Fibroblast of villous mesenchyme (primary cell): Measurements from ENCODE around the gene UGGT1. TPM values are rescaled to one million over a fixed set of nuclear protein-coding genes. Genes with fewer than 3 reads are reported as not detected.

ENCODE experiments used
- DNase-seq: peaks from one replicate; pipeline ENCODE4 v3.0.0-alpha.2; 2010; ENCODE audit warnings: low read depth
- H3K4me3 ChIP-seq: 2 replicates; pipeline ENCODE4 v1.5.1; 2011; ENCODE audit warnings: low read depth, mild to moderate bottlenecking, low read length
- total RNA-seq: library from RNA; depleted of rRNA; stranded (reverse); fragments of >200 nt; gene quantifications from 2 replicates; pipeline ENCODE4 v1.2.3, GENCODE V29; 2012
- TF ChIP-seq, protein P1 (sequence below): IDR thresholded peaks from 2 replicates; pipeline ENCODE4 v1.5.1; 2012; ENCODE audit warnings: low read depth, mild to moderate bottlenecking, low read length; ENCODE audit not compliant: insufficient read depth

Gene UGGT1, protein sequence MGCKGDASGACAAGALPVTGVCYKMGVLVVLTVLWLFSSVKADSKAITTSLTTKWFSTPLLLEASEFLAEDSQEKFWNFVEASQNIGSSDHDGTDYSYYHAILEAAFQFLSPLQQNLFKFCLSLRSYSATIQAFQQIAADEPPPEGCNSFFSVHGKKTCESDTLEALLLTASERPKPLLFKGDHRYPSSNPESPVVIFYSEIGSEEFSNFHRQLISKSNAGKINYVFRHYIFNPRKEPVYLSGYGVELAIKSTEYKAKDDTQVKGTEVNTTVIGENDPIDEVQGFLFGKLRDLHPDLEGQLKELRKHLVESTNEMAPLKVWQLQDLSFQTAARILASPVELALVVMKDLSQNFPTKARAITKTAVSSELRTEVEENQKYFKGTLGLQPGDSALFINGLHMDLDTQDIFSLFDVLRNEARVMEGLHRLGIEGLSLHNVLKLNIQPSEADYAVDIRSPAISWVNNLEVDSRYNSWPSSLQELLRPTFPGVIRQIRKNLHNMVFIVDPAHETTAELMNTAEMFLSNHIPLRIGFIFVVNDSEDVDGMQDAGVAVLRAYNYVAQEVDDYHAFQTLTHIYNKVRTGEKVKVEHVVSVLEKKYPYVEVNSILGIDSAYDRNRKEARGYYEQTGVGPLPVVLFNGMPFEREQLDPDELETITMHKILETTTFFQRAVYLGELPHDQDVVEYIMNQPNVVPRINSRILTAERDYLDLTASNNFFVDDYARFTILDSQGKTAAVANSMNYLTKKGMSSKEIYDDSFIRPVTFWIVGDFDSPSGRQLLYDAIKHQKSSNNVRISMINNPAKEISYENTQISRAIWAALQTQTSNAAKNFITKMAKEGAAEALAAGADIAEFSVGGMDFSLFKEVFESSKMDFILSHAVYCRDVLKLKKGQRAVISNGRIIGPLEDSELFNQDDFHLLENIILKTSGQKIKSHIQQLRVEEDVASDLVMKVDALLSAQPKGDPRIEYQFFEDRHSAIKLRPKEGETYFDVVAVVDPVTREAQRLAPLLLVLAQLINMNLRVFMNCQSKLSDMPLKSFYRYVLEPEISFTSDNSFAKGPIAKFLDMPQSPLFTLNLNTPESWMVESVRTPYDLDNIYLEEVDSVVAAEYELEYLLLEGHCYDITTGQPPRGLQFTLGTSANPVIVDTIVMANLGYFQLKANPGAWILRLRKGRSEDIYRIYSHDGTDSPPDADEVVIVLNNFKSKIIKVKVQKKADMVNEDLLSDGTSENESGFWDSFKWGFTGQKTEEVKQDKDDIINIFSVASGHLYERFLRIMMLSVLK (N-terminal part only)
- total RNA-seq, result 64.1 and 75.1 TPM in 2 replicates

DNA sequence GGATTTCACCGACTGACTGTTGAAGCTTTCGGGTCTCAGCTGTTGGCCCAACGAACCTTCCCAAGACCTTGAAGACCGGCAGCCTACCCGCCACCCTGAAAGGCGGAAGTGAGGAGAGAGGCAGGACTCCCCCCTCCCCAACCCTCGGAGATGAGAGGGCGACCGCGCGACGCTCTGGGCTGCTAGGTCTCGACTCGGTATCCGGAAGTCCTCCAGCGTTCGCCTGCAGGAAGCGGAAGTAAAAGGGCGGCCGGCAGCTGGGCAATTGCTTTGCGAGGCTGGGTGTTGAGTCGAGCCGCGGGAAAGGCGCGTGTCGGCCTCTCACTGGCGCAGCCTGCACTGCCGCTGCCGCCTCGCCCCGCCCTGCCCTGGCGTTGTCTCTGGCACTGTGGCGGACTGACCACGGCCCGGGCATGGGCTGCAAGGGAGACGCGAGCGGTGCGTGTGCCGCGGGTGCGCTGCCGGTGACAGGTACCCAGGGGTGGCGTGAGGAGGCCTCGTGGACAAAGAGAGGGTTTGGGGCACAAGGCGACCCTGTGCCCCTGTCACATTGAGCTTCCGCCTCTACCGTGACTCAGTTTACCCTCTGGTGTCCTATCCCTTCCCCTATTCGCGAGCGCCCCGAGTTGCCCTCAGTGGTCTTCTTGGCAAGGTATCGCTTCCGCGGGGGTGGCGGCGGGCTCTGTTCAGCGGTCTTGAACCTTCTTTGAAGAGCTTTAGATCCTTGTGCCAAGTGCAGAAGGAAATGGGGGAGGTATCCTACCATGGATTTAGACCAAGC, at the start of gene UGGT1:
UGGT1 (plus strand) TSS at position 256 of the 781 bp plus-strand sequence; CDS start at position 414, 158 bp downstream.
- H3K4me3 ChIP-seq, result peak within 1 kb of the TSS; percentile 99
- peak; percentile 98 for DNase-seq
- TF ChIP-seq, protein P1, sequence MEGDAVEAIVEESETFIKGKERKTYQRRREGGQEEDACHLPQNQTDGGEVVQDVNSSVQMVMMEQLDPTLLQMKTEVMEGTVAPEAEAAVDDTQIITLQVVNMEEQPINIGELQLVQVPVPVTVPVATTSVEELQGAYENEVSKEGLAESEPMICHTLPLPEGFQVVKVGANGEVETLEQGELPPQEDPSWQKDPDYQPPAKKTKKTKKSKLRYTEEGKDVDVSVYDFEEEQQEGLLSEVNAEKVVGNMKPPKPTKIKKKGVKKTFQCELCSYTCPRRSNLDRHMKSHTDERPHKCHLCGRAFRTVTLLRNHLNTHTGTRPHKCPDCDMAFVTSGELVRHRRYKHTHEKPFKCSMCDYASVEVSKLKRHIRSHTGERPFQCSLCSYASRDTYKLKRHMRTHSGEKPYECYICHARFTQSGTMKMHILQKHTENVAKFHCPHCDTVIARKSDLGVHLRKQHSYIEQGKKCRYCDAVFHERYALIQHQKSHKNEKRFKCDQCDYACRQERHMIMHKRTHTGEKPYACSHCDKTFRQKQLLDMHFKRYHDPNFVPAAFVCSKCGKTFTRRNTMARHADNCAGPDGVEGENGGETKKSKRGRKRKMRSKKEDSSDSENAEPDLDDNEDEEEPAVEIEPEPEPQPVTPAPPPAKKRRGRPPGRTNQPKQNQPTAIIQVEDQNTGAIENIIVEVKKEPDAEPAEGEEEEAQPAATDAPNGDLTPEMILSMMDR, result no peak

DNA sequence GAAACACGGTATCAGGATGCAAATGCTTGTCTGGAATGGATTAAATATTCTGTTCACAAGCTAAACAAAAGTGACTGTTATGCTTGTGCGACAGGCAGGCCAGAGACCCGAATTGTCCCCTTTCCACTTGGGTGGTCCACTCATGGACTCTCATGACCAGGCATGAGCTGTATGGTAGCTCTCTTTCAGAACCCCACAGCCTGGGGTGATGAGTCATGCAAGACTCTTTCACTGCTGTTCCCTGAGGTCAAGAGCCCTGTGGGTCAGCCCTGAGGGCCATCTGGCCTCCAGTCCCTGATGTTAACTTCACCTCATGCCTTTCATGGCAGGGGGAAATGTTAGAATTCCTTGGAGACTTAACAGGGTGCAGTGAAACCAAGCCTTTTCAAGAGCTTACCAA, 49.4 kb upstream of the UGGT1 start:
- TF ChIP-seq, protein P1, result no peak
- DNase-seq, result no peak
- no peak overlapping the region for H3K4me3 ChIP-seq

DNA sequence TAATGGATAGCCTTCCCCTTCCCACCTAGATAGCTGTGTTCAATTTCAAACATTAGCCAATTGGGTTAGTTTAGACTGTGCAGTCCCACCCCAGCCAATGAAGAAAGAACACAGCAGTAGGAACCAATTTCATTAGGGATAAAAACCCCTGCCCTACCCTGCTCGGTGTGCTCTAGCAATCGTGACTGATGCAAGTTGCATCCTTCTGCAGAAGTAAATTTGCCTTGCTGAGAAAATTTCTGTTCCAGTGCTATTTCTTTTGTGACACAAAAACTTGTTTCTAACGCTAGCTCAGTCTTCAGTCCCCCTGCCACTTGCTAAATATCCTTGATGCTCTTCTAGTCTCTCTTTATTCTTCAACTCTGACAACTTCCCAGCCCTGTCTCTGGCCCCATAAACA, 48.0 kb upstream of the UGGT1 start:
- no peak overlapping the region for H3K4me3 ChIP-seq
- TF ChIP-seq, protein P1, result no peak
- no peak for DNase-seq

DNA sequence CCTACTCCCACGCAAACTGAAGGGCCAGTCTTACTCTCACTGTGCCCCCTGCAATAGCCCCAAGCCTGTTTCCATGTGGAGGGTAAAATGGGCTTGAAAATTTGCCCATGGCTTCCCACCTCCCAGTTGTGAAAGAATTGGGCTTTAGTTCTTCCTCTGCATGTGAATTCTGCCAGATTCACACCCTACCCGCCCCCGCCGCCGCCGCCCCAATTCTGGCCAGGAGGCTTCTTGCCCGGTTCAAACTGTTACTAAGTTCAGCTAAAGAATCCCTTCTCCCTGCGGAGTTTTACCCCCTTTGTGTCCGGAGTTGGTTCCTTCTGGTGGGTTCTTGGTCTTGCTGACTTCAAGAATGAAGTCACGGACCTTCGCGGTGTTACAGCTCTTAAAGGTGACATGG, 37.7 kb upstream of the UGGT1 start:
- no peak for DNase-seq
- no peak overlapping the region for H3K4me3 ChIP-seq
- TF ChIP-seq, protein P1, result no peak

DNA sequence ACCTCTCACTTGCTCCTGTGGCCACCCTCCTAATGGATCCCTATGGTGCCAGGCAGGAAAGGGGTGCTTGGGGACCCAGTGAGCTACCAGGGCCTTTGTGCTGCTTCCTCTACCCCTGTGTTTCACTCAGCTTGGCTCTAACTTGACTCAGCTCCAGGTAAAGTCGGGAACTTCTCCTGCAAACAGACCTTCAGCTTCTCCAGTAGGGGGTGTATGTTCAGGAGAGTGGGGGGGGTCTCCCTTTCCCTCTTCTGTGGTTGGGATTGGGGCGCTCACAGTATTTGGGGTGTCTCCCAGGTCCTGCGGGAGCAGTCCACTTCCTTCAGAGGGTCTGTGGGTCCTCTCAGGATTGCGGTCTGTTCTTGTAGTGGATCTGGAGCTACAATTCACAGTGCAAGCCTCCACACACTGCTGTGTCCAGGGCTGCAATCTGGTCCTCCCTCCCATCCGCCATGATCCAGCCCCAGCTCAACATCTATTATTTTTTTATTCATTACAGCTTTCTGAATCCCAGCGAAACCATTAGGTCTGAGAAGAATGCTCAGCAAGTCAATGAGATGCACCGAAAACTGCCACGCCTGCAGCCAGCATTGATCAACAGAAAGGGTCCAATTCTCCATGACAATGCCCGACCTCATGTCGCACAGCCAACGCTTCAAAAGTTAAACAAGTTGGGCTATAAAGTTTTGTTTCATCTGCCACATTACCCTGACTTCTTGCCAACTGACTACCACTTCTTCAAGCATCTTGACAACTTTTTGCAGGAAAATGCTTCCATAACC, 36.7 kb upstream of the UGGT1 start:
- TF ChIP-seq, protein P1, result no peak
- no peak for DNase-seq
- H3K4me3 ChIP-seq, result no peak overlapping the region
